DOHH2 (cell line): Measurements from ENCODE around the gene MYO10.

ENCODE experiments used
- H3F3A ChIP-seq: fragments of 200-600 bp; sonication (generic), shearing (Covaris generic); 2 replicates; pipeline ENCODE4 v1.6.0; 2016; ENCODE audit warnings: antibody characterized with exemption, mild to moderate bottlenecking; ENCODE audit not compliant: control insufficient read depth, insufficient read depth
- H3K27ac ChIP-seq: fragments of 200-600 bp; sonication (generic); 2 replicates; pipeline ENCODE4 v1.5.1; 2014; ENCODE audit warnings: low read depth, mild to moderate bottlenecking, low read length, moderate library complexity
- H3K27me3 ChIP-seq: fragments of 200-600 bp; sonication (generic); 2 replicates; pipeline ENCODE4 v1.6.1; 2014; ENCODE audit warnings: mild to moderate bottlenecking, low read length, mixed read lengths; ENCODE audit not compliant: control insufficient read depth
- H3K36me3 ChIP-seq: fragments of 200-600 bp; sonication (generic); 2 replicates; pipeline ENCODE4 v1.6.1; 2014; ENCODE audit warnings: mild to moderate bottlenecking, low read length, moderate library complexity, mixed read lengths; ENCODE audit not compliant: control insufficient read depth
- H3K4me1 ChIP-seq: fragments of 200-600 bp; sonication (generic); 2 replicates; pipeline ENCODE4 v1.6.1; 2014; ENCODE audit warnings: mild to moderate bottlenecking, low read length, mixed read lengths; ENCODE audit not compliant: control insufficient read depth
- H3K4me2 ChIP-seq: fragments of 200-600 bp; sonication (generic); 2 replicates; pipeline ENCODE4 v1.6.0; 2014; ENCODE audit warnings: mild to moderate bottlenecking, low read length, moderate library complexity
- H3K4me3 ChIP-seq: fragments of 200-600 bp; sonication (generic); 2 replicates; pipeline ENCODE4 v1.5.1; 2014; ENCODE audit warnings: mild to moderate bottlenecking, low read length, mixed read lengths
- H3K79me2 ChIP-seq: fragments of 200-600 bp; sonication (generic); 2 replicates; pipeline ENCODE4 v1.6.1; 2014; ENCODE audit warnings: mild to moderate bottlenecking, low read length, mixed read lengths; ENCODE audit not compliant: control insufficient read depth
- H3K9me2 ChIP-seq: fragments of 200-600 bp; sonication (generic); replicated peaks from 2 replicates; pipeline ENCODE4 v1.6.1; 2014; ENCODE audit warnings: mild to moderate bottlenecking, low read length, mixed read lengths; ENCODE audit not compliant: control insufficient read depth
- H3K9me3 ChIP-seq: fragments of 200-600 bp; sonication (generic); 2 replicates; pipeline ENCODE4 v1.6.1; 2014; ENCODE audit warnings: antibody characterized with exemption, low read length, mixed read lengths; ENCODE audit not compliant: control insufficient read depth, insufficient read depth
- H4K20me1 ChIP-seq: fragments of 200-600 bp; sonication (generic); 2 replicates; pipeline ENCODE4 v1.6.0; 2014; ENCODE audit warnings: low read depth, mild to moderate bottlenecking, antibody characterized with exemption, low read length, moderate library complexity; ENCODE audit not compliant: control insufficient read depth, insufficient read depth
- EZH2phosphoT487 ChIP-seq: fragments of 200-600 bp; sonication (generic); IDR thresholded peaks from 2 replicates; pipeline ENCODE4 v1.6.1; 2017; ENCODE audit warnings: borderline replicate concordance, mild to moderate bottlenecking, antibody characterized with exemption, low read length, moderate library complexity, mixed read lengths
- TF ChIP-seq, protein P1 (sequence below): fragments of 200-600 bp; sonication (generic); IDR thresholded peaks from one replicate; pipeline ENCODE4 v1.5.1; 2014; ENCODE audit warnings: antibody characterized with exemption, mild to moderate bottlenecking, low read depth, low read length; ENCODE audit not compliant: poor library complexity, severe bottlenecking

The MYO10 gene

GRCh38 chr5:16889972-16890519 is 46.0 kb downstream of the MYO10 start:
- no peaks in the 10 kb centered on the region for H3K4me1 ChIP-seq
- no peak overlapping the region for H3K4me2 ChIP-seq
- no peaks in the 10 kb centered on the region for H3K27me3 ChIP-seq
- no peaks in the 10 kb centered on the region for H4K20me1 ChIP-seq
- H3K36me3 ChIP-seq, result no peaks in the 10 kb centered on the region
- no peak overlapping the region for H3K4me3 ChIP-seq
- H3K9me3 ChIP-seq, result no peaks in the 10 kb centered on the region
- no peaks in the 10 kb centered on the region for H3K79me2 ChIP-seq
- no peaks in the 10 kb centered on the region for H3K9me2 ChIP-seq
- no peak overlapping the region for H3K27ac ChIP-seq
- TF ChIP-seq EZH2phosphoT487, result no peak
- no peaks in the 10 kb centered on the region for H3F3A ChIP-seq

DNA sequence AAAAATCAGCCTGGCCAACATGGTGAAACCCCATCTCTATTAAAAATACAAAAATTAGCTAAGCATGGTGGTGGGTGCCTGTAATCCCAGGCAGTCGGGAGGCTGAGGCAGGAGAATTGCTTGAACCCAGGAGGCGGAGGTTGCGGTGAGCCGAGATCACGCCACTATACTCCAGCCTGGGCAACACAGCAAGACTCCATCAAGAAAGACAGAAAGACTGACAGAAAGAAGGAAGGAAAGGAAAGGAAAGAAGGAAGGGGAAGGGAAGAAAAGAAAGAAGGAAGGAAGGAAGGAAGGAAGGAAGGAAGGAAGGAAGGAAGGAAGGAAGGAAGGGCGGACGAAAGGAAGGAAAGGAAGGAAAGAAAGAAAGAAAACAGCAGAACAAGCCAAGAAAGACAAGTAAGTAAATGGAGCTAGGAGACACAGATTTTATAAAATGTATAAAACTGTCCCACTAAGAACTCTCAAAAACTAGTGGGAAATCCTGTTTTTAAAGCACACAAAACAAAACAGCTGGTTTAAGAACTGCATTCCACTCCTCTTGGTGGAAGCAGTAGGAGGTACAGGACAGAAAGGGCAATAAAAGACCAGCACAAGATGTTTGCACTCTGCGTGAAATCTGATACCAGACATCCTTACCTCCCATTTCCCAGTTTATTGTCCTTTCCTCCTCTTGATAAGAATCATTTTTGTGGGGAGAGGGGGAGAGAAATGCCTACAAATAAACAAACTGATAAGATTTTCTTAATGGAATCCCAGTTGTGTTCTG is 46.7 kb downstream of the MYO10 start:
- H3F3A ChIP-seq, result no peaks in the 10 kb centered on the region
- no peaks in the 10 kb centered on the region for H3K4me1 ChIP-seq
- no peaks in the 10 kb centered on the region for H3K9me3 ChIP-seq

GRCh38 chr5:16888694-16889124 is 47.4 kb downstream of the MYO10 start:
- H3K9me3 ChIP-seq, result no peaks in the 10 kb centered on the region
- H3K79me2 ChIP-seq, result no peaks in the 10 kb centered on the region
- H3K4me3 ChIP-seq, result no peak overlapping the region
- H3K27me3 ChIP-seq, result no peaks in the 10 kb centered on the region
- no peak overlapping the region for H3K27ac ChIP-seq
- no peak for TF ChIP-seq EZH2phosphoT487
- TF ChIP-seq, protein P1, sequence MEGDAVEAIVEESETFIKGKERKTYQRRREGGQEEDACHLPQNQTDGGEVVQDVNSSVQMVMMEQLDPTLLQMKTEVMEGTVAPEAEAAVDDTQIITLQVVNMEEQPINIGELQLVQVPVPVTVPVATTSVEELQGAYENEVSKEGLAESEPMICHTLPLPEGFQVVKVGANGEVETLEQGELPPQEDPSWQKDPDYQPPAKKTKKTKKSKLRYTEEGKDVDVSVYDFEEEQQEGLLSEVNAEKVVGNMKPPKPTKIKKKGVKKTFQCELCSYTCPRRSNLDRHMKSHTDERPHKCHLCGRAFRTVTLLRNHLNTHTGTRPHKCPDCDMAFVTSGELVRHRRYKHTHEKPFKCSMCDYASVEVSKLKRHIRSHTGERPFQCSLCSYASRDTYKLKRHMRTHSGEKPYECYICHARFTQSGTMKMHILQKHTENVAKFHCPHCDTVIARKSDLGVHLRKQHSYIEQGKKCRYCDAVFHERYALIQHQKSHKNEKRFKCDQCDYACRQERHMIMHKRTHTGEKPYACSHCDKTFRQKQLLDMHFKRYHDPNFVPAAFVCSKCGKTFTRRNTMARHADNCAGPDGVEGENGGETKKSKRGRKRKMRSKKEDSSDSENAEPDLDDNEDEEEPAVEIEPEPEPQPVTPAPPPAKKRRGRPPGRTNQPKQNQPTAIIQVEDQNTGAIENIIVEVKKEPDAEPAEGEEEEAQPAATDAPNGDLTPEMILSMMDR, result no peak
- H3K4me2 ChIP-seq, result no peak overlapping the region
- no peaks in the 10 kb centered on the region for H3K9me2 ChIP-seq
- H4K20me1 ChIP-seq, result no peaks in the 10 kb centered on the region
- H3F3A ChIP-seq, result no peaks in the 10 kb centered on the region
- no peaks in the 10 kb centered on the region for H3K36me3 ChIP-seq
- no peaks in the 10 kb centered on the region for H3K4me1 ChIP-seq

More for the DNA sequence above, 46.7 kb downstream of the MYO10 start:
- Histone ChIP-seq H3K4me2 (no peak overlapping the region), H3K9me2 (no peaks in the 10 kb centered on the region), H3K27ac (no peak overlapping the region), H3K36me3 (no peaks in the 10 kb centered on the region), H4K20me1 (no peaks in the 10 kb centered on the region), H3K4me3 (no peak overlapping the region), H3K27me3 (no peaks in the 10 kb centered on the region), H3K79me2 (no peaks in the 10 kb centered on the region)
- no peak for TF ChIP-seq EZH2phosphoT487
- TF ChIP-seq, protein P1, result no peak

- no peaks in the 10 kb centered on the region for H3K4me1 ChIP-seq
- H3K27ac ChIP-seq, result no peak overlapping the region
- no peaks in the 10 kb centered on the region for H3K9me2 ChIP-seq
- no peaks in the 10 kb centered on the region for H3F3A ChIP-seq
- H3K9me3 ChIP-seq, result no peaks in the 10 kb centered on the region
- no peaks in the 10 kb centered on the region for H3K27me3 ChIP-seq
- no peaks in the 10 kb centered on the region for H3K36me3 ChIP-seq
- no peak overlapping the region for H3K4me2 ChIP-seq
- no peaks in the 10 kb centered on the region for H3K79me2 ChIP-seq
- TF ChIP-seq, protein P1, result no peak
- no peak for TF ChIP-seq EZH2phosphoT487
- H3K4me3 ChIP-seq, result no peak overlapping the region
- H4K20me1 ChIP-seq, result no peaks in the 10 kb centered on the region
These were observed 49.2 kb downstream of the MYO10 start for GRCh38 chr5:16886793-16887345.
